HG02884 (cell line): ENCODE data around the gene RAB20.
"Not testable (repeated sequence)": the region's sequence is repeated elsewhere in the genome, so short reads cannot be mapped to it uniquely, and the experiment has no call there.

Source experiments
- ATAC-seq: cut with Tn5 transposase; IDR thresholded peaks from one replicate; pipeline ENCODE4 v1.9.1; 2021; ENCODE audit warnings: mild to moderate bottlenecking, moderate library complexity; ENCODE audit not compliant: unreplicated experiment

RAB20 gene

GRCh38 chr13:110493613-110494012 is 67.9 kb downstream of the RAB20 start:
- ATAC-seq: no peak

GRCh38 chr13:110492679-110493593 is 68.6 kb downstream of the RAB20 start:
- ATAC-seq: no peak

- no peak for ATAC-seq
Measured at GRCh38 chr13:110491869-110492678, 69.4 kb downstream of the RAB20 start.

- no peak for ATAC-seq
Measured at GRCh38 chr13:110490009-110490770, 71.3 kb downstream of the RAB20 start.

- ATAC-seq: not testable (repeated sequence)
Measured at GRCh38 chr13:110486880-110487279, 74.6 kb downstream of the RAB20 start.

- ATAC-seq: no peak
Measured at GRCh38 chr13:110486061-110486715, 75.3 kb downstream of the RAB20 start.

GRCh38 chr13:110485604-110486003 is 75.9 kb downstream of the RAB20 start:
- no peak for ATAC-seq

- ATAC-seq: no peak
Measured at GRCh38 chr13:110484290-110485048, 77.1 kb downstream of the RAB20 start.

GRCh38 chr13:110483386-110483968 is 78.0 kb downstream of the RAB20 start:
- ATAC-seq: no peak

GRCh38 chr13:110480161-110480560 is 81.4 kb downstream of the RAB20 start:
- no peak for ATAC-seq

GRCh38 chr13:110479648-110480047 is 81.9 kb downstream of the RAB20 start:
- ATAC-seq: no peak

GRCh38 chr13:110479215-110479545 is 82.3 kb downstream of the RAB20 start:
- no peak for ATAC-seq

GRCh38 chr13:110478405-110479214 is 82.9 kb downstream of the RAB20 start:
- no peak for ATAC-seq

GRCh38 chr13:110477706-110478245 is 83.7 kb downstream of the RAB20 start:
- no peak for ATAC-seq

GRCh38 chr13:110476220-110476617 is 85.3 kb downstream of the RAB20 start:
- no peak for ATAC-seq

GRCh38 chr13:110475550-110476219 is 85.8 kb downstream of the RAB20 start:
- ATAC-seq: no peak

GRCh38 chr13:110475117-110475516 is 86.4 kb downstream of the RAB20 start:
- no peak for ATAC-seq

GRCh38 chr13:110474713-110475112 is 86.8 kb downstream of the RAB20 start:
- no peak for ATAC-seq
